ENCODE data around the gene ZGPAT.
"Not testable (repeated sequence)": the region's sequence is repeated elsewhere in the genome, so short reads cannot be mapped to it uniquely, and the experiment has no call there.

Gene ZGPAT

GRCh38 chr20:63707558-63708300 lies at the start of gene ZGPAT, which contains the start of gene ARFRP1:
Gene ZGPAT (plus strand): TSS chr20:63708039. CDS start chr20:63708581, 542 bp downstream.
Gene ARFRP1 (minus strand): TSS chr20:63707976. CDS start chr20:63707091, 885 bp downstream.
- peaks cover 63% of the 10 kb centered on the region for H3K36me3 Mint-ChIP-seq (ENCODE audit: low read depth)

GRCh38 chr20:63658749-63659187 lies 49.1 kb upstream of the ZGPAT start:
- H3K36me3 Mint-ChIP-seq (ENCODE audit: low read depth), result peaks cover 10% of the 10 kb centered on the region
- peak; percentile 37 for DNase-seq (ENCODE audit: low spot score)
- no peaks in the 10 kb centered on the region for H3K9me3 Mint-ChIP-seq
- H3K4me3 Mint-ChIP-seq, result peak overlapping the region; percentile 96
- H3K27ac Mint-ChIP-seq, result peak overlapping the region; percentile 87
- peaks cover 22% of the 10 kb centered on the region for H3K4me1 Mint-ChIP-seq (ENCODE audit: low read depth)
- H3K27me3 Mint-ChIP-seq (ENCODE audit: low read depth), result peaks cover 8% of the 10 kb centered on the region

More at GRCh38 chr20:63707558-63708300, at the start of gene ZGPAT, which contains the start of gene ARFRP1:
- Mint-ChIP-seq H3K27me3 (ENCODE audit: low read depth) (no peaks in the 10 kb centered on the region), H3K4me1 (ENCODE audit: low read depth) (peaks cover 37% of the 10 kb centered on the region), H3K4me3 (peak within 1 kb of the TSS; percentile 94), H3K9me3 (peaks cover 5% of the 10 kb centered on the region), H3K27ac (peak within 1 kb of the TSS; percentile 88)
- DNase-seq (ENCODE audit: low spot score), result peak; percentile 91

- H3K9me3 Mint-ChIP-seq, result no peaks in the 10 kb centered on the region
- H3K4me1 Mint-ChIP-seq (ENCODE audit: low read depth), result peaks cover 16% of the 10 kb centered on the region
- H3K27ac Mint-ChIP-seq, result no peak overlapping the region
- no peak for DNase-seq (ENCODE audit: low spot score)
- H3K27me3 Mint-ChIP-seq (ENCODE audit: low read depth), result peaks cover 3% of the 10 kb centered on the region
- H3K36me3 Mint-ChIP-seq (ENCODE audit: low read depth), result peaks cover 10% of the 10 kb centered on the region
- H3K4me3 Mint-ChIP-seq, result peak overlapping the region; percentile 96
Measured at GRCh38 chr20:63659370-63659769, 48.5 kb upstream of the ZGPAT start.

GRCh38 chr20:63660174-63660573 lies 47.7 kb upstream of the ZGPAT start:
- Mint-ChIP-seq H3K4me1 (ENCODE audit: low read depth) (peaks cover 11% of the 10 kb centered on the region), H3K4me3 (peak overlapping the region; percentile 35)
- not testable (repeated sequence) for H3K36me3 Mint-ChIP-seq (ENCODE audit: low read depth); H3K27ac Mint-ChIP-seq; H3K27me3 Mint-ChIP-seq (ENCODE audit: low read depth); DNase-seq (ENCODE audit: low spot score); H3K9me3 Mint-ChIP-seq

- no peak overlapping the region for H3K27ac Mint-ChIP-seq
- H3K36me3 Mint-ChIP-seq (ENCODE audit: low read depth), result peaks cover 10% of the 10 kb centered on the region
- no peak overlapping the region for H3K4me3 Mint-ChIP-seq
- no peaks in the 10 kb centered on the region for H3K9me3 Mint-ChIP-seq
- H3K27me3 Mint-ChIP-seq (ENCODE audit: low read depth), result no peaks in the 10 kb centered on the region
- peaks cover 11% of the 10 kb centered on the region for H3K4me1 Mint-ChIP-seq (ENCODE audit: low read depth)
- no peak for DNase-seq (ENCODE audit: low spot score)
Measured at GRCh38 chr20:63660622-63661021, 47.2 kb upstream of the ZGPAT start.

- peaks cover 10% of the 10 kb centered on the region for H3K36me3 Mint-ChIP-seq (ENCODE audit: low read depth)
- peaks cover 11% of the 10 kb centered on the region for H3K4me1 Mint-ChIP-seq (ENCODE audit: low read depth)
- H3K27me3 Mint-ChIP-seq (ENCODE audit: low read depth), result no peaks in the 10 kb centered on the region
Measured at GRCh38 chr20:63661108-63661507, 46.7 kb upstream of the ZGPAT start.

GRCh38 chr20:63661959-63662812 lies 45.7 kb upstream of the ZGPAT start:
- H3K4me1 Mint-ChIP-seq (ENCODE audit: low read depth), result peaks cover 11% of the 10 kb centered on the region
- H3K27me3 Mint-ChIP-seq (ENCODE audit: low read depth), result no peaks in the 10 kb centered on the region
- DNase-seq (ENCODE audit: low spot score), result no peak
- H3K36me3 Mint-ChIP-seq (ENCODE audit: low read depth), result peaks cover 13% of the 10 kb centered on the region
- no peaks in the 10 kb centered on the region for H3K9me3 Mint-ChIP-seq
- no peak overlapping the region for H3K27ac Mint-ChIP-seq
- H3K4me3 Mint-ChIP-seq, result no peak overlapping the region

More at GRCh38 chr20:63661108-63661507, 46.7 kb upstream of the ZGPAT start:
- DNase-seq (ENCODE audit: low spot score), result no peak
- Mint-ChIP-seq H3K27ac (no peak overlapping the region), H3K9me3 (no peaks in the 10 kb centered on the region), H3K4me3 (no peak overlapping the region)

GRCh38 chr20:63662813-63663189 lies 45.0 kb upstream of the ZGPAT start:
- H3K36me3 Mint-ChIP-seq (ENCODE audit: low read depth), result peaks cover 15% of the 10 kb centered on the region

GRCh38 chr20:63663332-63664066 lies 44.3 kb upstream of the ZGPAT start:
- Mint-ChIP-seq H3K9me3 (no peaks in the 10 kb centered on the region), H3K27ac (no peak overlapping the region), H3K4me1 (ENCODE audit: low read depth) (peaks cover 9% of the 10 kb centered on the region), H3K4me3 (no peak overlapping the region), H3K36me3 (ENCODE audit: low read depth) (peaks cover 17% of the 10 kb centered on the region), H3K27me3 (ENCODE audit: low read depth) (no peaks in the 10 kb centered on the region)
- no peak for DNase-seq (ENCODE audit: low spot score)

More at GRCh38 chr20:63662813-63663189, 45.0 kb upstream of the ZGPAT start:
- no peaks in the 10 kb centered on the region for H3K9me3 Mint-ChIP-seq
- no peaks in the 10 kb centered on the region for H3K27me3 Mint-ChIP-seq (ENCODE audit: low read depth)
- no peak overlapping the region for H3K27ac Mint-ChIP-seq
- no peak overlapping the region for H3K4me3 Mint-ChIP-seq
- H3K4me1 Mint-ChIP-seq (ENCODE audit: low read depth), result peaks cover 11% of the 10 kb centered on the region
- DNase-seq (ENCODE audit: low spot score), result no peak

GRCh38 chr20:63664143-63664851 lies 43.5 kb upstream of the ZGPAT start:
- Mint-ChIP-seq H3K4me3 (no peak overlapping the region), H3K9me3 (no peaks in the 10 kb centered on the region), H3K36me3 (ENCODE audit: low read depth) (peaks cover 22% of the 10 kb centered on the region), H3K27ac (no peak overlapping the region), H3K4me1 (ENCODE audit: low read depth) (peaks cover 5% of the 10 kb centered on the region), H3K27me3 (ENCODE audit: low read depth) (no peaks in the 10 kb centered on the region)
- DNase-seq (ENCODE audit: low spot score), result no peak

GRCh38 chr20:63664861-63665594 lies 42.8 kb upstream of the ZGPAT start:
- Mint-ChIP-seq H3K4me1 (ENCODE audit: low read depth) (peaks cover under 1% of the 10 kb centered on the region), H3K9me3 (no peaks in the 10 kb centered on the region), H3K27me3 (ENCODE audit: low read depth) (no peaks in the 10 kb centered on the region), H3K27ac (no peak overlapping the region), H3K4me3 (no peak overlapping the region), H3K36me3 (ENCODE audit: low read depth) (peaks cover 22% of the 10 kb centered on the region)
- no peak for DNase-seq (ENCODE audit: low spot score)

- Mint-ChIP-seq H3K27ac (no peak overlapping the region), H3K36me3 (ENCODE audit: low read depth) (peaks cover 24% of the 10 kb centered on the region), H3K4me1 (ENCODE audit: low read depth) (no peaks in the 10 kb centered on the region), H3K27me3 (ENCODE audit: low read depth) (no peaks in the 10 kb centered on the region), H3K9me3 (no peaks in the 10 kb centered on the region), H3K4me3 (no peak overlapping the region)
- DNase-seq (ENCODE audit: low spot score), result no peak
Measured at GRCh38 chr20:63665708-63666107, 42.1 kb upstream of the ZGPAT start.

Measured in T-helper 2 cell treated with Interferon-gamma antibody and Interleukin-4, amounts not matched to agents 5 μg/mL and 100 μg/mL, for 36 hours (primary cell).